Vagina (tissue), 2 donors: ENCODE data around the gene CHN2. TPM values are rescaled to one million over a fixed set of nuclear protein-coding genes. Genes with fewer than 3 reads are reported as not detected.
A peak's percentile ranks its signal among the peaks of the same experiment; 100 is the strongest.

Experiments
- DNase-seq, 2 donors: peaks; one replicate each; pipeline ENCODE4 v3.0.0-alpha.2; 2017; ENCODE audit errors: extremely low spot score in 2 of 2
- H3K27ac ChIP-seq: fragments of 200-600 bp; sonication (generic); one replicate; pipeline ENCODE4 v1.5.1; 2019
- H3K27me3 ChIP-seq: fragments of 200-600 bp; sonication (generic); one replicate; pipeline ENCODE4 v1.5.1; 2019
- H3K36me3 ChIP-seq, 2 donors: fragments of 200-600 bp; sonication (generic); one replicate each; pipeline ENCODE4 v1.5.1; 2017 to 2019
- H3K4me1 ChIP-seq: fragments of 200-600 bp; sonication (generic); one replicate; pipeline ENCODE4 v1.5.1; 2019
- H3K4me3 ChIP-seq, 2 donors: fragments of 200-600 bp; sonication (generic); 1 replicate in 1 of 2; 2 replicates in 1 of 2; pipeline ENCODE4 v1.5.1; 2016 to 2019
- H3K9me3 ChIP-seq: fragments of 200-600 bp; sonication (generic); one replicate; pipeline ENCODE4 v1.5.1; 2019
- CTCF ChIP-seq, 3 experiments: fragments of 450-650 bp in 2 of 3; fragments of 200-600 bp in 1 of 3; sonication (generic) in 1 of 3; IDR thresholded peaks; one replicate each; pipeline ENCODE4 v1.5.1; 2017 to 2019; ENCODE audit warnings: antibody characterized with exemption in 3 of 3, mild to moderate bottlenecking in 2 of 3, moderate library complexity in 2 of 3
- POLR2A ChIP-seq, 2 donors: fragments of 450-650 bp; IDR thresholded peaks; one replicate each; pipeline ENCODE4 v1.6.1; 2017; ENCODE audit warnings: antibody characterized with exemption in 2 of 2, mild to moderate bottlenecking in 2 of 2, moderate library complexity in 2 of 2
- POLR2AphosphoS5 ChIP-seq, 2 donors: sonication (generic); formaldehyde crosslinking; IDR thresholded peaks; one replicate each; pipeline ENCODE4 v1.9.0; 2017; ENCODE audit warnings: antibody characterized with exemption in 2 of 2, mild to moderate bottlenecking in 2 of 2, low read depth in 1 of 2; ENCODE audit not compliant: insufficient read depth in 1 of 2
- intact Hi-C: fragments of 100-400 bp; cut with DNase I; formaldehyde crosslinking; loops from one replicate; pipeline ENCODE4 v1.15.1; 2023
- total RNA-seq: library from RNA; depleted of rRNA; stranded (reverse); fragments of >200 nt; gene quantifications from one replicate; pipeline ENCODE4 v1.2.3, GENCODE V29; 2016

The CHN2 gene
- total RNA-seq, 1 donor from 2014 or later = 11.0 TPM

- Histone ChIP-seq H3K36me3 (no peaks in the 10 kb centered on the region), H3K9me3 (no peaks in the 10 kb centered on the region), H3K27me3 (no peaks in the 10 kb centered on the region), H3K4me1 (peaks cover 17% of the 10 kb centered on the region), H3K4me3 (no peak overlapping the region), H3K27ac (no peak overlapping the region)
- DNase-seq = no peak
- intact Hi-C loops = no loop called here
- TF ChIP-seq POLR2AphosphoS5 (IDR thresholded peaks at IDR 0.05; ENCODE audit: insufficient read depth in 1 of 2, low read depth in 1 of 2) = no peak
- TF ChIP-seq CTCF (IDR thresholded peaks at IDR 0.05) = no peak
- no peak for TF ChIP-seq POLR2A (IDR thresholded peaks at IDR 0.05)
Measured at GRCh38 chr7:29253225-29253624, 58.6 kb downstream of the CHN2 start.

DNA sequence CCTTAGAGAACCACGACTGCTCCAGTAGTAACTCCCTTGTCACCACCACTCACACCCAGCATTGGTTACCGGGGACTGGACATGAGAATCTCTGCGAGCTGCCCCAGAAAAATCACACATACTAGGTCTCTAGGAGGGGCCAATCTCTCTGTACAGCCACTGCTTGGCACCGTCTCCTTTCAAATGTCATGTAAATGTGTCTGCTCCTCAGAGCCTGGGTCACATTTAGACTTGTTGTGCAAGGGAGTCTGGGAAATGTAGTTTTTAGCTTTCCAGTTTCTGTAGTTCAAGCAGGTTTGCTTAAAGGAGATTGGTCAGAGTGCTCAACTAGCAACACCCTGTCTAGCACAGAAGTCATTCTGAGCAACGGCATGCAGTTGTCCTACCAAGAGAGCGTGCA, 60.0 kb downstream of the CHN2 start:
- no peaks in the 10 kb centered on the region for H3K9me3 ChIP-seq
- no peak overlapping the region for H3K4me3 ChIP-seq
- intact Hi-C loops = no loop called here
- TF ChIP-seq POLR2A (IDR thresholded peaks at IDR 0.05) (no peak), CTCF (IDR thresholded peaks at IDR 0.05) (no peak), POLR2AphosphoS5 (IDR thresholded peaks at IDR 0.05; ENCODE audit: insufficient read depth in 1 of 2, low read depth in 1 of 2) (no peak)
- H3K4me1 ChIP-seq = peaks cover 17% of the 10 kb centered on the region
- no peak for DNase-seq
- no peaks in the 10 kb centered on the region for H3K27me3 ChIP-seq
- no peaks in the 10 kb centered on the region for H3K36me3 ChIP-seq
- H3K27ac ChIP-seq = no peak overlapping the region

DNA sequence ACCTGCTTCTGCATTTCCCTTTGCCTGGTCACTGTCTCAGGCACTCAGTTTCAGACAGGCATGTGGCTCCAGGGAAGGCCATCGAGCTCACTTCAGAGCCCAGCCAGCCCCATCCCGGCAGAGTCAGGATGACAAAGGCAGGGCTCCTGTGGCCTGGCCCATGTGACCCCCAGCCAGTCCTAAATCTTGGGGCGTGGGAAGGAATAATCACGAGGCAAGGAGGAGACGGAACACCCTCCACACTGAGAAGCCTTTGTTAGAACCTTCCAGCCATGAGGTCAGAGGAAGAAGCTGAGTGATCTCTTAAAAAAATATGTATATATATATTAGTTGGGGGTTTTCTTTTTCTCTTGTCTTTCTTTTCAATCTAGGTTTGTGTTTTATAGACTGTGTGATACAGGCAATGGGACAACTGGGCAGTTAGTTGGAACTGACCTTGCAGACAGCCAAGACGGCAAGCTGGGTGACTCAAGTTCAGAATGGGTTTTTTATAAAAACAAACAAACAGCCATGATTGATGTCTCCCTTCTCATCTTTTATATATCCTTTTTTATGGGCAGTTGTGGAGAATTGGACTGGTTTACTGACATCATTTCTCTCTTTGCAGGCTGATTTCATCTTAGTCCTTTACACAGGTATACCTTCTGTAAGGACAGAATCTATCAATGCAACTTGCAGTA, 60.8 kb downstream of the CHN2 start:
- no peaks in the 10 kb centered on the region for H3K36me3 ChIP-seq
- H3K27ac ChIP-seq = no peak overlapping the region
- DNase-seq = no peak
- peaks cover 17% of the 10 kb centered on the region for H3K4me1 ChIP-seq
- H3K27me3 ChIP-seq = no peaks in the 10 kb centered on the region
- TF ChIP-seq POLR2A (IDR thresholded peaks at IDR 0.05) = no peak
- no peak for TF ChIP-seq CTCF (IDR thresholded peaks at IDR 0.05)
- no peak for TF ChIP-seq POLR2AphosphoS5 (IDR thresholded peaks at IDR 0.05; ENCODE audit: insufficient read depth in 1 of 2, low read depth in 1 of 2)
- intact Hi-C loops = no loop called here
- no peaks in the 10 kb centered on the region for H3K9me3 ChIP-seq
- H3K4me3 ChIP-seq = no peak overlapping the region

DNA sequence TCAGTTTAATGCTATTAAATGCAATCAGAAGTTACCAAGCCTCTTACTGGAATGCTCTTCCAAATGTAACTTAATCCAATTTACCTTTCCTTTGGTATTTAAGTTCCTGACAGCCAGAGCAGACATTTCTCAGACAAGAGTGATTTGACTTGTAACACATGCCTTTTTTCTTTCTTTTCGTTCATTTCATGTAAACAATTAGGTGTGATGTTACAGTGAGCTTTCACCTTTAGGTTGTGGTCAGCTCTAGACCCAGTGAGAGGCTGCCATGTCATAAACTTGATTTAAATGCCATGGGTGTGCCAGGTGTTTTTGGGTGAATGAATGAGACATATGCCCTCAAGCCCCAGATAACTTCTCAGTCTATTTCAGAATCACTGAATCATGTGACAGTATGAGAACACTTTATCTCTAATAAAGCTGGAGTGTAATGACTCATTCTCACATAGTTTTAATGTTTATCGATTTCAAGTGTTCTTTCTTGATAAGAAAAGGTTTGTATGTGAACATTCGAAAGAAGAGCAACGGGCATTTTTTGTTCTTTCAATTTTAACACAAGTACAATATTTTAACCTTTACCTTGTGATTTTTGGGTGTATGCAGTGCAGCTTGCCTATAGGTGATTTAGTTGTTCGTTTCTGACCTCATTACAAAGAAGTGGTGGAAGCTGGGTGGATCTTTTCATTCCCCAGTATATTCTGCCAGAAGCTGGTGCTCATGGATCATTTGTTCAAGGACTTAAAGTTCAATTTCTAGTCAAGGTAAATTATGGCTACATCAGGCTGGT, 61.5 kb downstream of the CHN2 start:
- no peaks in the 10 kb centered on the region for H3K36me3 ChIP-seq
- H3K9me3 ChIP-seq = no peaks in the 10 kb centered on the region
- peaks cover 17% of the 10 kb centered on the region for H3K4me1 ChIP-seq
- H3K4me3 ChIP-seq = no peak overlapping the region
- no peaks in the 10 kb centered on the region for H3K27me3 ChIP-seq
- TF ChIP-seq POLR2A (IDR thresholded peaks at IDR 0.05) (no peak), POLR2AphosphoS5 (IDR thresholded peaks at IDR 0.05; ENCODE audit: insufficient read depth in 1 of 2, low read depth in 1 of 2) (peak in 1 of 2 donors; percentile 50)
- no peak overlapping the region for H3K27ac ChIP-seq
- intact Hi-C loops = no loop called here
- DNase-seq = no peak

DNA sequence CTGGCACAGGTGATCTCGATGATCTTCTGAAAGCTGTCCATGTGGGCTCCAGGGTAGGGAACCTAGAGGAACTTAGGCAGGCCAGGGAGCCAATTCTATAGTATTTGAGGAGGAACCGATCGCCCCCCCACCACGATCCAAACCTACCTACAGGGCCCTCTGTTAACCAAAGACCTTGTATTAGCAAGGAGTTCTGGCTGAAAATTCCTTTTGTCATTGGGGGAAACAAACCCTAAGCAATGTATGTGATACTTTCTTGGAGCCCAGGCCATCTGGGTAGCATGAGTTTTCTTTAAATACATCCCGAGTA, 62.1 kb downstream of the CHN2 start:
- no peaks in the 10 kb centered on the region for H3K36me3 ChIP-seq
- H3K4me1 ChIP-seq = peaks cover 17% of the 10 kb centered on the region
- no peak overlapping the region for H3K4me3 ChIP-seq
- no peak for DNase-seq
- H3K27ac ChIP-seq = no peak overlapping the region
- H3K27me3 ChIP-seq = no peaks in the 10 kb centered on the region
- no peaks in the 10 kb centered on the region for H3K9me3 ChIP-seq
- TF ChIP-seq POLR2AphosphoS5 (IDR thresholded peaks at IDR 0.05; ENCODE audit: insufficient read depth in 1 of 2, low read depth in 1 of 2) (no peak), POLR2A (IDR thresholded peaks at IDR 0.05) (no peak), CTCF (IDR thresholded peaks at IDR 0.05) (no peak)
- intact Hi-C loops = no loop called here
